BLaER1 treated with 17β-estradiol and CSF1 and Interleukin-3, amounts not matched to agents 10 nM and 100 nM (cell line): Measurements from ENCODE around the gene ATP23.

ENCODE experiments used
- H3K27ac ChIP-seq, 11 experiments: shearing (Covaris generic); formaldehyde crosslinking; 2 replicates each; pipeline ENCODE4 v1.8.1; 2022
- H3K27me3 ChIP-seq, 11 experiments: shearing (Covaris generic); formaldehyde crosslinking; 2 replicates each; pipeline ENCODE4 v1.8.1; 2022
- H3K36me3 ChIP-seq, 11 experiments: shearing (Covaris generic); formaldehyde crosslinking; 2 replicates each; pipeline ENCODE4 v1.8.1; 2022
- H3K4me1 ChIP-seq, 10 experiments: shearing (Covaris generic); formaldehyde crosslinking; 2 replicates each; pipeline ENCODE4 v1.8.1; 2022
- H3K4me2 ChIP-seq, 11 experiments: shearing (Covaris generic); formaldehyde crosslinking; 2 replicates each; pipeline ENCODE4 v1.8.1; 2022
- H3K4me3 ChIP-seq, 10 experiments: shearing (Covaris generic); formaldehyde crosslinking; 2 replicates each; pipeline ENCODE4 v1.8.1; 2022
- H3K9ac ChIP-seq, 11 experiments: shearing (Covaris generic); formaldehyde crosslinking; 2 replicates each; pipeline ENCODE4 v1.8.1; 2022
- H3K9me3 ChIP-seq, 11 experiments: shearing (Covaris generic); formaldehyde crosslinking; replicated peaks in 1 of 11; 2 replicates each; pipeline ENCODE4 v1.8.1; 2022
- H4K20me1 ChIP-seq, 11 experiments: shearing (Covaris generic); formaldehyde crosslinking; 2 replicates each; pipeline ENCODE4 v1.8.1; 2022
- Cebpa-rat ChIP-seq, 11 experiments: shearing (Covaris generic); IDR thresholded peaks; 2 replicates each; pipeline ENCODE4 v1.8.1; 2022

ATP23 gene

DNA sequence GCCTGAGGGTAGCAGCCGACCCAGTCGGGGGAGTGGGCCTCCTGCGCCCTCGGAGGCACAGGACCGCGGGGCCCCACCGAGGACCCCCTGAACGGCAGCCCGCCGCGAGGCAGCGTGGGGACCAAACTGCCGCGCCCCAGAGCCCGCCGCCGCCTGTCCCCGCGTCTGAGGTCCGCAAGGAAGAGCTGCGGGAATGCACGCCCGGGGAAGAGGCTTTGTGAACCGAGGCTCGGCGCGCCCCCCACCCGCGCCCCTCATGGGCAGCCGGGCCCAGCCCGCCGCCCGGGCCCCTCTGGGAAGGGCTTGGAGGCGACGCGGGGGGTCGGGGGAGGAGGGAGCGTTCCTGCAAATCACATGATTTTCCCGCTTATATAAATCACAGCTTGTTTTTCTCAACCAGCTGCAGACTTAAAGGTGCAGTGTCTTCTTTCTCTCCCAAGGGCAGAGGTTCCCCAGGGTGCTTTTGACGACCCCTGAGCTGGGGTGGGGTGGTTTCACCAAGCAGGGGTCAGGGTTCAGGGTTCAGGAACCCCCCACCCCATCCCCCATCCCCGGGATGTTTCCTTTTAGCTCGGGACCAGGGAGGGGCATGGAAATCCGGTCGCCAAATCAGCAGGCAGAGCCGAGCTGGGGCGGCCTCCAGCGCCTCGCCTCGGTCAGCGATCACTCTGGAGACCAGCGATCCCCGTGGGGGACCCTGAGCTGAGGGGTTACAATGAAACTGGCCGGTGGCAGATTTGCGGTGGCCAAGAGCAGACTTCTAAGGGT is 44.7 kb upstream of the ATP23 start:
- Histone ChIP-seq H3K9me3 (no peaks in the 10 kb centered on the region), H4K20me1 (peaks cover 0 to 11% (median 5%) of the 10 kb centered on the region in 11 experiments; a peak in 5 of 22 replicates), H3K4me1 (peaks cover 15 to 65% (median 19%) of the 10 kb centered on the region in 10 experiments; a peak in 19 of 20 replicates), H3K27ac (peak overlapping the region in 4 of 11 experiments; percentile 24 to 80 (median 64); a peak in 7 of 22 replicates), H3K4me3 (peak overlapping the region; percentile 26 to 66 (median 53); a peak in 19 of 20 replicates), H3K36me3 (no peaks in the 10 kb centered on the region), H3K27me3 (peaks cover 48 to 74% (median 69%) of the 10 kb centered on the region in 11 experiments), H3K4me2 (peak overlapping the region; percentile 56 to 89 (median 75)), H3K9ac (peak overlapping the region in 8 of 11 experiments; percentile 10 to 86 (median 46); a peak in 10 of 22 replicates)
- TF ChIP-seq Cebpa-rat (IDR thresholded peaks at IDR 0.05): no peak

DNA sequence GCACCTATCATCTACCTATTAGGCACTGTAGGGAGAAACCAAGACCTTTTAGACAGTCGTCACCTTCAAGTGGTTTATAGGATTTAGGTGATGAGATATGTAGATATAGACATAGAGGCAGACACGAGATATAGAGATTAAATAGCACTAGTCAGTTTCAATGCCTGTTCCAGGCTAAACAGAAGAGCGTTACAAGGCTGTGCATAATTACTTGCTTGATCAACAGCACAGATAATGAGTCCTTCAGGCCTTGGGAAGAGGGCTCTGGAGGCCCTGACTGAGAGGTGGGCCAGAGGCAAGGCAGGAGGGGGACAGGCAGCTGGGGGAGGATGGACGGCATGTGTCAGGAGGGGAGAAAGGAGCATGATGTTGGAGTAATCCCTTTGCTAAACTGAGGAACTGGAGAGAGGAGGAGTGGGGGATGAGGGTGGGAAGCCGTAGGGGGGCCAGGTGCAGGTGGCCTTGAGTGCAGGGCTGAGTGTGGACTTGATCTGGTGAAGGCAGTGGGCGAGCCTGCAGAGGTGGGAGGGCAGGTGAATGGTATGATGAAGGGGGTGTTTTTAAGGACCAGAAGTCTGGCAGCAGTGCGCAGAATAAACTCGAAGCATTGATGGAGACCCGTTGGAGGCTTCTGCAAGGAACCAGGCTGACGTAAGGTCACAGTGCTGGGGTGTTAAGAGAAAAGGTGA is 43.9 kb upstream of the ATP23 start:
- H3K27ac ChIP-seq: peak overlapping the region in 1 of 11 experiments; percentile 80; a peak in 1 of 22 replicates
- H3K36me3 ChIP-seq: no peaks in the 10 kb centered on the region
- TF ChIP-seq Cebpa-rat (IDR thresholded peaks at IDR 0.05): no peak
- 0 out of 22 replicates have a peak overlapping the region, but pooled peaks of 1 of the 11 experiments have one; percentile 26 for H3K9ac ChIP-seq
- H3K4me3 ChIP-seq: peak overlapping the region in 1 of 10 experiments; percentile 54; a peak in 1 of 20 replicates
- H3K4me1 ChIP-seq: peaks cover 15 to 65% (median 19%) of the 10 kb centered on the region in 10 experiments; a peak in 19 of 20 replicates
- peaks cover 0 to 11% (median 5%) of the 10 kb centered on the region in 11 experiments; a peak in 5 of 22 replicates for H4K20me1 ChIP-seq
- no peaks in the 10 kb centered on the region for H3K9me3 ChIP-seq
- peaks cover 48 to 74% (median 69%) of the 10 kb centered on the region in 11 experiments for H3K27me3 ChIP-seq
- H3K4me2 ChIP-seq: peak overlapping the region in 9 of 11 experiments; percentile 56 to 89 (median 80); a peak in 13 of 22 replicates

DNA sequence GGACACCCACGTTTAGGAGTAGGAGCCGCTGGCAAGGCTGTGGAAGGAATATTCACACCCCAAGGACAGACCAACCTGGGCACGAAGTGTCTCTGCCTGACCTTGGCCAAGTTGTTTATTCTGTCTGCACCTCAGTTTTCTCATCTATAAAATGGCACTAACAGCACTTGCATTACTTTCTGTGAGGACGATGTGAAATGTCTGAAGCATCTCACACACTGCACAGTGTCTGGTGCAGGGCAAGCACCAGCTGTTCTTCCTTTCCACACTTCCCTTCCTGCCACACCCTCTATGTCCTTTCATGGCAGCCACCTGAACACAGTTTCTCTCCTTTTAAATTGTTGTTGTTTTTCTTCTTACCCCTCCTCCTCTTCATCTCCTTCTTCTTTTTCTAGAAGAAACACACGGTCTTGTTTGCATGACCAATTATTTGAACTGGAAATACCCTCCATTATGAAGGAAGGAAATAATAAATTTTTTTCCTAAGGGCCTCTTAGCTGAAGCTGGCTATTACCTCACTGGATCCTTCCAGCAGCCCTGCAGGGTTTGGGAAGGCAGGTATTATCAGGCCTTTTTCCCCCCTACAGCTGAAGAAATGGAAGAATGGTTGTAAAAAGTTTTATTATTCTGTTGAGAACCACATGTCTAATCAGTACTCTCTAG is 42.9 kb upstream of the ATP23 start:
- H3K4me1 ChIP-seq: peaks cover 15 to 55% (median 19%) of the 10 kb centered on the region in 10 experiments; a peak in 19 of 20 replicates
- peak overlapping the region in 9 of 11 experiments; percentile 0 to 61 (median 29); a peak in 11 of 22 replicates for H3K4me2 ChIP-seq
- H3K27ac ChIP-seq: no peak overlapping the region
- H3K27me3 ChIP-seq: peaks cover 48 to 71% (median 68%) of the 10 kb centered on the region in 11 experiments
- H3K9ac ChIP-seq: no peak overlapping the region
- H3K9me3 ChIP-seq: no peaks in the 10 kb centered on the region
- H3K36me3 ChIP-seq: no peaks in the 10 kb centered on the region
- TF ChIP-seq Cebpa-rat (IDR thresholded peaks at IDR 0.05): no peak
- no peak overlapping the region for H3K4me3 ChIP-seq
- H4K20me1 ChIP-seq: peaks cover 0 to 11% (median 5%) of the 10 kb centered on the region in 11 experiments; a peak in 5 of 22 replicates

DNA sequence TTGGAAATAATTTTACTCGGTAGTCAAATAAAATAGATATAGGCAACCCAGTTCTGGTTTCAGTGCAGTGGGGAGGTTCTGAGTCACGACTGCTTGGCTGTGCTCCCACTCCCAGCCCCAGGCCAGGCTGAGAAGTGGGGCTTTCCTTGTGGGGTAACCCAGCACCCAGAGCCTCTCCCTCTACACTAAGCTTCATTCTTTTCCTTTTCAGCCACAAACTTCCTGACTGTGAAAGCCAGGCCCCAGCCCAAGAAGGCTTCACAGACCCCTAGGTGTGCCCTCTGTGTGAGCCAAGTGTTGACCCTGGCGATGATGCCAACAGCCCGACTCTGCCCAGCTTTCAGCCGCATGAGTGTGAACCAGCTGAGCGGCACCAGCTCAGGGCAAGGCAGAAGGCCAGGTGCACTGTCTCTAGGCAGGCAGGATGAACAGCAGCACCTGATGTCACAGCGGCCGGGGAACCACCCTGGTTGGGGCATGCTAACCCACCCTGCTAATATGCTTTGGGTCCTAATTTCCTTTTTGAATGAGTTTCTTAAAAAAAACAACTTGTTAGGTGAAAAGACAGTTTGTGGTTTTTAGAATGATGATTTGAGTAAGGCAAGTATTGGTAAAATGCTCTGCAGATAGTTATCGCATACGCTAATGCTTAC is 42.2 kb upstream of the ATP23 start:
- Histone ChIP-seq H3K36me3 (no peaks in the 10 kb centered on the region), H3K4me3 (no peak overlapping the region), H4K20me1 (peaks cover 0 to 11% (median 5%) of the 10 kb centered on the region in 11 experiments; a peak in 5 of 22 replicates), H3K4me1 (peaks cover 15 to 48% (median 19%) of the 10 kb centered on the region in 10 experiments; a peak in 19 of 20 replicates), H3K27me3 (peaks cover 48 to 64% (median 62%) of the 10 kb centered on the region in 11 experiments), H3K4me2 (peak overlapping the region in 10 of 11 experiments; percentile 0 to 61 (median 30); a peak in 14 of 22 replicates), H3K27ac (no peak overlapping the region), H3K9me3 (no peaks in the 10 kb centered on the region), H3K9ac (no peak overlapping the region)
- no peak for TF ChIP-seq Cebpa-rat (IDR thresholded peaks at IDR 0.05)

DNA sequence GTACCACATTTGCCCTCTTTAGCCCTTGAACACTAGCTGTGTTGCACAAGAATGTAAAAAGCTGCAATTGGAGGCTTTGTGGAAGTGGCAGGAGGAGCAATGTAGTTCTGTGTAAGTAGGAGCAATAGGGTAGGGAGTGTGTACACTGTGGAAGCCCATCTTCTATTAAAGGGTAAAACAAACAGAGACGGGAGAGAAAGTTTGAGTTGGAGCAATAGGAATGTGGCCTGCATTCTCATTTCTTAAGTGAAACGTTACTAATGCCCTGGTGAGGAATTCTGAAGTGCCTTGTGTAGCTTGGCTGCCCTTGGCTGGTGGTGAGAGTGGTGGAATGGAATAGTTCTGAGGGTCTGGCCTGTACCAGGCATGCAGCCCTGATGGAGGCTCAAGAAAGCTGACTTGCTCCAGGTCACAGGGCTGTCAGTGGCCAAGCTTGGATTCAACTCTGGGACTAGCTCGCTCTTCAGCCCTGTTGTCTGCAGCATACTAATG is 38.8 kb upstream of the ATP23 start:
- no peaks in the 10 kb centered on the region for H3K9me3 ChIP-seq
- peaks cover 0 to 3% (median 0%) of the 10 kb centered on the region in 11 experiments; a peak in 1 of 22 replicates for H4K20me1 ChIP-seq
- H3K27me3 ChIP-seq: peaks cover 19 to 30% (median 28%) of the 10 kb centered on the region in 11 experiments
- H3K4me2 ChIP-seq: no peak overlapping the region
- H3K4me3 ChIP-seq: no peak overlapping the region
- no peak overlapping the region for H3K9ac ChIP-seq
- H3K4me1 ChIP-seq: peaks cover 4 to 18% (median 9%) of the 10 kb centered on the region in 10 experiments; a peak in 15 of 20 replicates
- no peaks in the 10 kb centered on the region for H3K36me3 ChIP-seq
- TF ChIP-seq Cebpa-rat (IDR thresholded peaks at IDR 0.05): no peak
- H3K27ac ChIP-seq: no peak overlapping the region

DNA sequence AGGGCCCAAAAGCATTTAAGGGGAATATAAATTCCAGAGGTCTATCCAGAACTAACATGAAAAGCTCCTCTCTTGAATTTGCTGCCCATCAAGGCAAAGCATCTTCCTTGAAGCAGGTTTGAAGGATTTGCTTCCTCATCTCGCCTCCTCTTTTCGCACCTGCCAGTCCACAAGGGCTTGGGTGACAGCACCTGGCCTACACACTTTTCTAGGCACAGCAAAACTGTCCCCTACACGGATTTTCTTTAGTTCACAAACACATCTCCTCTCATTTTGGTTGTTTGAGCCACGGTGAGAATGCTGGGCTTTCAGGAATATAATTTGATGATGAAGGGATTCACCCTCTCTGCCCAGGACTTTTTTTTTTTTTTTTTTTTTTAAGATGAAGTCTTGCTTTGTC is 36.9 kb upstream of the ATP23 start:
- TF ChIP-seq Cebpa-rat (IDR thresholded peaks at IDR 0.05): no peak
- H3K9ac ChIP-seq: no peak overlapping the region
- no peak overlapping the region for H3K27ac ChIP-seq
- H3K27me3 ChIP-seq: peaks cover under 1 to 11% (median 9%) of the 10 kb centered on the region in 11 experiments; a peak in 17 of 22 replicates
- H4K20me1 ChIP-seq: no peaks in the 10 kb centered on the region
- no peaks in the 10 kb centered on the region for H3K9me3 ChIP-seq
- H3K36me3 ChIP-seq: no peaks in the 10 kb centered on the region
- no peak overlapping the region for H3K4me2 ChIP-seq
- H3K4me1 ChIP-seq: peaks cover 0 to under 1% (median 0%) of the 10 kb centered on the region in 10 experiments; a peak in 3 of 20 replicates
- no peak overlapping the region for H3K4me3 ChIP-seq

DNA sequence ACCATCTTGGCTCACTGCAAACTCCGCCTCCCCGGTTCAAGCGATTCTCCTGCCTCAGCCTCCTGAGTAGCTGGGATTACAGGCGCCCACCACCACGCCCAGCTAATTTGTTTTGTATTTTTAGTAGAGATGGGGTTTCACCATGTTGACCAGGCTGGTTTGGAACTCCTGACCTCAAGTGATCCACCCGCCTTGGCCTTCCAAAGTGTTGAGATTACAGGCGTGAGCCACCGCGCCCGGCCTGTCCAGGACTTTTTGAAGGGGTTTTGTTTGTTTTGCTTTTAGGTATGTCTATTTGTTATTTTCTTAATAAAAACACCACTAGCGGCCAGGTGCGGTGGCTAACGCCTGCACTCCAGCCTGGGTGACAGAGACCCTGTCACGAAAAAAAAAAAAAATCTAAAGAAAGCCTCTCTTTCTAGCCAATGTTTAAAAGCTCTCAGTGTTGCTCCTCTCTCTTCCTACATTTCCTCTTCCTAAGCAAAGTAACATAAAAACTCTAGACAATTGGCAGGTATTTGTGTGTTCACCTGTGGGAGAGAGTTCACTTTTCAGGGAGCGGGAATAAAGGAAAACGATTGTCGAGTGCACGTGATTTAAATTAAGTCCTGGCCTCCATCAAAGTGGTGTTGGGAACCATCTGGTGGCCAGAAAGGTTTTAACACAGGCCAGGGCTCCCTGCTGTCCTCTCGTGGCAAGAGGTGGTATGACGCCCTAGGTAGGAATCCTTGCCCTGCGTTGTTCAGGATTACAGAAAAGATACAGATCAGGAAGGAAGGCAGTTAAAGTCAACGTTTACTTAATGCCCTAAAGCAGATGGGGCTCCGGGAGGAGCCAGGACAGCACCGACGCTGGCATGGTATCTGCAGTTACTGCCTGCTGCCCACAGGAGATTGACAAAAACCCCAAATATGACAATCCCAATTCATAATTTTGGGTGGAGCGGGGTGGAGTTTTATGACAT is 36.2 kb upstream of the ATP23 start:
- H3K9me3 ChIP-seq: no peaks in the 10 kb centered on the region
- H3K9ac ChIP-seq: no peak overlapping the region; a peak in 1 of 22 replicates
- H3K36me3 ChIP-seq: no peaks in the 10 kb centered on the region
- peaks cover 0 to 4% (median 2%) of the 10 kb centered on the region in 11 experiments; a peak in 7 of 22 replicates for H3K27me3 ChIP-seq
- no peak overlapping the region for H3K27ac ChIP-seq
- no peaks in the 10 kb centered on the region; a peak in 1 of 20 replicates for H3K4me1 ChIP-seq
- H3K4me2 ChIP-seq: peak overlapping the region in 7 of 11 experiments; percentile 11 to 69 (median 23); a peak in 8 of 22 replicates
- H4K20me1 ChIP-seq: no peaks in the 10 kb centered on the region
- no peak overlapping the region for H3K4me3 ChIP-seq
- no peak for TF ChIP-seq Cebpa-rat (IDR thresholded peaks at IDR 0.05)
